ENCODE data around the gene GAS2. TPM values are rescaled to one million over a fixed set of nuclear protein-coding genes. Genes with fewer than 3 reads are reported as not detected.

The GAS2 gene
- total and polyA plus RNA-seq, 7 donors = 1.1 to 4.8 (median 1.6) TPM

- DNase-seq = no peak
- TF ChIP-seq CTCF (IDR thresholded peaks at IDR 0.05) = no peak
- TF ChIP-seq EP300 (IDR thresholded peaks at IDR 0.05) = no peak
- no peak for TF ChIP-seq POLR2AphosphoS5 (IDR thresholded peaks at IDR 0.05)
- TF ChIP-seq POLR2A (IDR thresholded peaks at IDR 0.05) = no peak
- intact Hi-C loops (cut with DNase I) = no loop called here
- peaks cover 0 to 3% (median 0%) of the 10 kb centered on the region in 4 donors for H3K9me3 ChIP-seq
- no peaks in the 10 kb centered on the region for H3K4me1 ChIP-seq
- H3K27me3 ChIP-seq = no peaks in the 10 kb centered on the region
- H3K36me3 ChIP-seq = no peaks in the 10 kb centered on the region
- H3K27ac ChIP-seq = no peak overlapping the region
- no peak overlapping the region for H3K4me3 ChIP-seq
Observed at GRCh38 chr11:22851477-22851876, 185.1 kb downstream of the GAS2 start.

- Histone ChIP-seq H3K9me3 (no peaks in the 10 kb centered on the region), H3K27ac (no peak overlapping the region), H3K4me3 (no peak overlapping the region), H3K27me3 (no peaks in the 10 kb centered on the region), H3K36me3 (no peaks in the 10 kb centered on the region), H3K4me1 (no peaks in the 10 kb centered on the region)
- TF ChIP-seq EP300 (IDR thresholded peaks at IDR 0.05) (no peak), POLR2A (IDR thresholded peaks at IDR 0.05) (no peak), CTCF (IDR thresholded peaks at IDR 0.05) (no peak), POLR2AphosphoS5 (IDR thresholded peaks at IDR 0.05) (no peak)
- 79 to 92% methylated on average over 6 of the region's 6 CpGs for WGBS, 2 donors
- no peak for DNase-seq
- intact Hi-C loops (cut with DNase I) = no loop called here
Observed at GRCh38 chr11:22859756-22860155, 193.3 kb downstream of the GAS2 start.

- Histone ChIP-seq H3K36me3 (no peaks in the 10 kb centered on the region), H3K4me3 (no peak within 1 kb of the TSS), H3K9me3 (no peaks in the 10 kb centered on the region), H3K4me1 (no peaks in the 10 kb centered on the region), H3K27me3 (no peaks in the 10 kb centered on the region), H3K27ac (no peak within 1 kb of the TSS)
- 92 to 94% methylated on average over 4 of the region's 4 CpGs for WGBS, 2 donors
- intact Hi-C loops (cut with DNase I) = no loop called here
- no peak for TF ChIP-seq EP300 (IDR thresholded peaks at IDR 0.05)
- no peak for TF ChIP-seq POLR2AphosphoS5 (IDR thresholded peaks at IDR 0.05)
- no peak for TF ChIP-seq CTCF (IDR thresholded peaks at IDR 0.05)
- no peak for TF ChIP-seq POLR2A (IDR thresholded peaks at IDR 0.05)
- DNase-seq = no peak
Observed at GRCh38 chr11:22860241-22860640, 193.8 kb downstream of the GAS2 start, which contains the start of gene CCDC179. TSS of gene CCDC179 (minus strand) at chr11:22860474. CDS start at chr11:22860421, 53 bp downstream.

Small RNA genes within 50 kb of the gene (small RNA-seq; reads per million reads assigned to genes)
- gene RNA5SP338 = 0 to 0.29 (median 0.06) reads per million in 3 donors

Other genes with a start within 250 kb of the GAS2 start
- gene FANCF, start 40.8 kb upstream of the GAS2 start, total RNA-seq = 1 to 10 TPM; 3.6 to 4.6 (median 4.5) TPM
- gene FANCF, start 40.8 kb upstream of the GAS2 start, polyA plus RNA-seq = 10 to 100 TPM in 2 of 3 donors, 1 to 10 TPM in 1; 7.2 to 10.4 (median 10.3) TPM
- 10 to 100 TPM in 3 of 4 donors, 1 to 10 TPM in 1; 6.9 to 16.8 (median 12.0) TPM for gene SVIP, start 163.2 kb downstream of the GAS2 start, total RNA-seq
- gene SVIP, start 163.2 kb downstream of the GAS2 start, polyA plus RNA-seq = 10 to 100 TPM in 2 of 3 donors, 1 to 10 TPM in 1; 9.7 to 17.1 (median 16.2) TPM
- not detected for gene CCDC179, start 193.9 kb downstream of the GAS2 start, total RNA-seq
- not detected for gene CCDC179, start 193.9 kb downstream of the GAS2 start, polyA plus RNA-seq